Measurements from ENCODE around the gene ARHGAP27. TPM values are rescaled to one million over a fixed set of nuclear protein-coding genes. Genes with fewer than 3 reads are reported as not detected.
"Not testable (repeated sequence)": the region's sequence is repeated elsewhere in the genome, so short reads cannot be mapped to it uniquely, and the experiment has no call there.

ARHGAP27 gene, protein sequence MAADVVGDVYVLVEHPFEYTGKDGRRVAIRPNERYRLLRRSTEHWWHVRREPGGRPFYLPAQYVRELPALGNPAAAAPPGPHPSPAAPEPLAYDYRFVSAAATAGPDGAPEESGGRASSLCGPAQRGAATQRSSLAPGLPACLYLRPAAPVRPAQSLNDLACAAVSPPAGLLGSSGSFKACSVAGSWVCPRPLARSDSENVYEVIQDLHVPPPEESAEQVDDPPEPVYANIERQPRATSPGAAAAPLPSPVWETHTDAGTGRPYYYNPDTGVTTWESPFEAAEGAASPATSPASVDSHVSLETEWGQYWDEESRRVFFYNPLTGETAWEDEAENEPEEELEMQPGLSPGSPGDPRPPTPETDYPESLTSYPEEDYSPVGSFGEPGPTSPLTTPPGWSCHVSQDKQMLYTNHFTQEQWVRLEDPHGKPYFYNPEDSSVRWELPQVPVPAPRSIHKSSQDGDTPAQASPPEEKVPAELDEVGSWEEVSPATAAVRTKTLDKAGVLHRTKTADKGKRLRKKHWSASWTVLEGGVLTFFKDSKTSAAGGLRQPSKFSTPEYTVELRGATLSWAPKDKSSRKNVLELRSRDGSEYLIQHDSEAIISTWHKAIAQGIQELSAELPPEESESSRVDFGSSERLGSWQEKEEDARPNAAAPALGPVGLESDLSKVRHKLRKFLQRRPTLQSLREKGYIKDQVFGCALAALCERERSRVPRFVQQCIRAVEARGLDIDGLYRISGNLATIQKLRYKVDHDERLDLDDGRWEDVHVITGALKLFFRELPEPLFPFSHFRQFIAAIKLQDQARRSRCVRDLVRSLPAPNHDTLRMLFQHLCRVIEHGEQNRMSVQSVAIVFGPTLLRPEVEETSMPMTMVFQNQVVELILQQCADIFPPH
- 100 to 1,000 TPM in 3 of 4 donors, 10 to 100 TPM in 1; 65.2 to 132 (median 116) TPM for polyA plus RNA-seq
- long read RNA-seq, donor 1: 0 reads
- long read RNA-seq, donor 2, partial matches to known transcripts: 5 of 6 reads
- long read RNA-seq, donor 2, other reads (novel, unspliced or antisense): 0 of 6 reads
- long read RNA-seq, donor 3, partial matches to known transcripts: 0 of 5 reads
- long read RNA-seq, donor 3, other reads (novel, unspliced or antisense): 0 of 5 reads
- long read RNA-seq, donor 4, partial matches to known transcripts: 0 of 1 reads
- long read RNA-seq, donor 4, other reads (novel, unspliced or antisense): 0 of 1 reads
- long read RNA-seq, donor 5, partial matches to known transcripts: 0 of 2 reads
- long read RNA-seq, donor 5, other reads (novel, unspliced or antisense): 0 of 2 reads
- long read RNA-seq, donor 6, partial matches to known transcripts: 5 of 9 reads
- long read RNA-seq, donor 6, other reads (novel, unspliced or antisense): 0 of 9 reads
- long read RNA-seq, donor 7: 0 reads
- long read RNA-seq, donor 8: 0 reads
- long read RNA-seq, donor 9, partial matches to known transcripts: 5 of 7 reads
- long read RNA-seq, donor 9, other reads (novel, unspliced or antisense): 0 of 7 reads
- long read RNA-seq, donor 10, partial matches to known transcripts: 17 of 17 reads
- long read RNA-seq, donor 10, other reads (novel, unspliced or antisense): 0 of 17 reads

- FAIRE-seq: no peak
- peaks cover 2 to 45% (median 4%) of the 10 kb centered on the region in 3 donors for H3K4me1 ChIP-seq (ENCODE audit: control insufficient read depth in 3 of 3, insufficient read depth in 2 of 3, low read depth in 1 of 3, low read length in 2 of 3)
- peak within 1 kb of the TSS in 2 of 3 donors; percentile 32 to 84 for H3K27ac ChIP-seq (ENCODE audit: low read depth in 1 of 3, low read length in 2 of 3)
- 2 to 5% (median 2%) methylated on average over 31 to 66 of the region's 66 CpGs for WGBS, 3 donors
- peak within 1 kb of the TSS; percentile 45 to 51 (median 46) for H3K4me3 ChIP-seq (ENCODE audit: low read depth in 1 of 3, low read length in 3 of 3)
- DNase-seq: peak; percentile 39 to 66
- H3K9me3 ChIP-seq (ENCODE audit: control insufficient read depth in 2 of 2, insufficient read depth in 1 of 2, low read depth in 1 of 2, low read length in 1 of 2): no peaks in the 10 kb centered on the region
- peaks cover 0 to 47% (median 2%) of the 10 kb centered on the region in 3 donors for H3K27me3 ChIP-seq (ENCODE audit: control insufficient read depth in 3 of 3, insufficient read depth in 3 of 3, low read length in 3 of 3)
- H3K36me3 ChIP-seq (ENCODE audit: control insufficient read depth in 3 of 3, insufficient read depth in 2 of 3, low read depth in 1 of 3, low read length in 3 of 3): peaks cover 0 to 29% (median 1%) of the 10 kb centered on the region in 3 donors
Observed at GRCh38 chr17:45432405-45433158, at the start of gene ARHGAP27. TSS of gene ARHGAP27 (minus strand) at chr17:45432870. CDS start at chr17:45430279, 2,591 bp downstream.

DNA sequence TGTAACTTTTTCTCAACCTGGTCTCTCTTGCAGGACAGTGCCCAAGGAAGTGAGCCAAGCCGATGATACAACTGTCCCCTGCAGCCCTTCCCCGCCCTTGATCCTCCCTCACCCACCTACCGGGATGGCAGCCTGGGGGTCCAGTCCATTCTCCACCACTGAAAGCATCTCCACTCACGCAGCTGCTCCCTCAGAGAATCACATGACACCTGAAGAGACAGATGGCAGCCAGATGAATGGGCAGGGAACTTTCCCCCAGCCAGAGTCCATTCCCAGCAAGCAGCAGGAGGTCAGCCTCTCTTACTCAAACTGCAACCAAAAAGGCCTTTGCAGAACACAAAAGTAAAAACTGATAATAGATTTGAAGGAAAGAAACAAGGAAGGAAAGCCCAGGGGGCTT, 49.6 kb upstream of the ARHGAP27 start:
- H3K27me3 ChIP-seq (ENCODE audit: control insufficient read depth in 3 of 3, insufficient read depth in 3 of 3, low read length in 3 of 3); DNase-seq; H3K9me3 ChIP-seq (ENCODE audit: control insufficient read depth in 2 of 2, insufficient read depth in 1 of 2, low read depth in 1 of 2, low read length in 1 of 2); FAIRE-seq; H3K4me3 ChIP-seq (ENCODE audit: low read depth in 1 of 3, low read length in 3 of 3): not testable (repeated sequence)
- Histone ChIP-seq H3K4me1 (ENCODE audit: control insufficient read depth in 3 of 3, insufficient read depth in 2 of 3, low read depth in 1 of 3, low read length in 2 of 3) (peaks cover 0 to 14% (median 0%) of the 10 kb centered on the region in 3 donors), H3K36me3 (ENCODE audit: control insufficient read depth in 3 of 3, insufficient read depth in 2 of 3, low read depth in 1 of 3, low read length in 3 of 3) (peaks cover 0 to 10% (median 7%) of the 10 kb centered on the region in 3 donors), H3K27ac (ENCODE audit: low read depth in 1 of 3, low read length in 2 of 3) (peak overlapping the region in 1 of 3 donors; percentile 33)
- 93 to 100% methylated on average over 2 to 4 of the region's 4 CpGs; no CpG with 5 or more reads in 1 of the 3 donors for WGBS, 3 donors

GRCh38 chr17:45475436-45475835, 42.8 kb upstream of the ARHGAP27 start:
- H3K4me3 ChIP-seq (ENCODE audit: low read depth in 1 of 3, low read length in 3 of 3); H3K4me1 ChIP-seq (ENCODE audit: control insufficient read depth in 3 of 3, insufficient read depth in 2 of 3, low read depth in 1 of 3, low read length in 2 of 3); DNase-seq; FAIRE-seq; H3K27me3 ChIP-seq (ENCODE audit: control insufficient read depth in 3 of 3, insufficient read depth in 3 of 3, low read length in 3 of 3); H3K27ac ChIP-seq (ENCODE audit: low read depth in 1 of 3, low read length in 2 of 3); H3K9me3 ChIP-seq (ENCODE audit: control insufficient read depth in 2 of 2, insufficient read depth in 1 of 2, low read depth in 1 of 2, low read length in 1 of 2): not testable (repeated sequence)
- peaks cover 0 to 25% (median 9%) of the 10 kb centered on the region in 3 donors for H3K36me3 ChIP-seq (ENCODE audit: control insufficient read depth in 3 of 3, insufficient read depth in 2 of 3, low read depth in 1 of 3, low read length in 3 of 3)
- WGBS, 3 donors: 96 to 97% (median 97%) methylated on average over 14 of the region's 14 CpGs

DNA sequence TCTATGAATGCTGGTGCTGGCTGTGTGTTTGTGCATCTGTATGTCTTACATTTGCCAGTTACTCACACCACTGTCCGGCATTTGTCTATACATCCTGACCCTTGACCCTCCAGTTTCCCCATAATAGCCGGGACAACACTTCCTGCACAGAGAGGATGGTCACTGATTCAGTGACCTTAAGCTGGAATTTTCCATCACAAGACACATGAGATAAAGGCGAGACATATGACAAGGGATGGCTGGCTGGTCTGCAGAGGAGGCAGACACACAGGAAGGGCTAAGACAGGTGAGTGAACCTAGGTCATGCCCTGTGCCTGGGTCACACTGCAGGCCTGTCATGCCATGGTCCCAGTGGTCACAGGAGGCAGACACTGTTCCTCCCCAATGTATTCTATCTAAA, 39.6 kb upstream of the ARHGAP27 start:
- not testable (repeated sequence) for H3K4me3 ChIP-seq (ENCODE audit: low read depth in 1 of 3, low read length in 3 of 3); H3K27ac ChIP-seq (ENCODE audit: low read depth in 1 of 3, low read length in 2 of 3); H3K9me3 ChIP-seq (ENCODE audit: control insufficient read depth in 2 of 2, insufficient read depth in 1 of 2, low read depth in 1 of 2, low read length in 1 of 2); H3K27me3 ChIP-seq (ENCODE audit: control insufficient read depth in 3 of 3, insufficient read depth in 3 of 3, low read length in 3 of 3); DNase-seq; H3K4me1 ChIP-seq (ENCODE audit: control insufficient read depth in 3 of 3, insufficient read depth in 2 of 3, low read depth in 1 of 3, low read length in 2 of 3); FAIRE-seq
- peaks cover 0 to 22% (median 2%) of the 10 kb centered on the region in 3 donors for H3K36me3 ChIP-seq (ENCODE audit: control insufficient read depth in 3 of 3, insufficient read depth in 2 of 3, low read depth in 1 of 3, low read length in 3 of 3)
- 64 to 83% (median 82%) methylated on average over 3 of the region's 3 CpGs for WGBS, 3 donors

GRCh38 chr17:45469204-45469563, 36.5 kb upstream of the ARHGAP27 start:
- H3K36me3 ChIP-seq (ENCODE audit: control insufficient read depth in 3 of 3, insufficient read depth in 2 of 3, low read depth in 1 of 3, low read length in 3 of 3): peaks cover 0 to 12% (median 0%) of the 10 kb centered on the region in 3 donors
- not testable (repeated sequence) for H3K27ac ChIP-seq (ENCODE audit: low read depth in 1 of 3, low read length in 2 of 3); H3K9me3 ChIP-seq (ENCODE audit: control insufficient read depth in 2 of 2, insufficient read depth in 1 of 2, low read depth in 1 of 2, low read length in 1 of 2); H3K4me3 ChIP-seq (ENCODE audit: low read depth in 1 of 3, low read length in 3 of 3); H3K4me1 ChIP-seq (ENCODE audit: control insufficient read depth in 3 of 3, insufficient read depth in 2 of 3, low read depth in 1 of 3, low read length in 2 of 3); FAIRE-seq; DNase-seq; H3K27me3 ChIP-seq (ENCODE audit: control insufficient read depth in 3 of 3, insufficient read depth in 3 of 3, low read length in 3 of 3)
- 57 to 70% (median 58%) methylated on average over 4 of the region's 4 CpGs for WGBS, 3 donors

DNA sequence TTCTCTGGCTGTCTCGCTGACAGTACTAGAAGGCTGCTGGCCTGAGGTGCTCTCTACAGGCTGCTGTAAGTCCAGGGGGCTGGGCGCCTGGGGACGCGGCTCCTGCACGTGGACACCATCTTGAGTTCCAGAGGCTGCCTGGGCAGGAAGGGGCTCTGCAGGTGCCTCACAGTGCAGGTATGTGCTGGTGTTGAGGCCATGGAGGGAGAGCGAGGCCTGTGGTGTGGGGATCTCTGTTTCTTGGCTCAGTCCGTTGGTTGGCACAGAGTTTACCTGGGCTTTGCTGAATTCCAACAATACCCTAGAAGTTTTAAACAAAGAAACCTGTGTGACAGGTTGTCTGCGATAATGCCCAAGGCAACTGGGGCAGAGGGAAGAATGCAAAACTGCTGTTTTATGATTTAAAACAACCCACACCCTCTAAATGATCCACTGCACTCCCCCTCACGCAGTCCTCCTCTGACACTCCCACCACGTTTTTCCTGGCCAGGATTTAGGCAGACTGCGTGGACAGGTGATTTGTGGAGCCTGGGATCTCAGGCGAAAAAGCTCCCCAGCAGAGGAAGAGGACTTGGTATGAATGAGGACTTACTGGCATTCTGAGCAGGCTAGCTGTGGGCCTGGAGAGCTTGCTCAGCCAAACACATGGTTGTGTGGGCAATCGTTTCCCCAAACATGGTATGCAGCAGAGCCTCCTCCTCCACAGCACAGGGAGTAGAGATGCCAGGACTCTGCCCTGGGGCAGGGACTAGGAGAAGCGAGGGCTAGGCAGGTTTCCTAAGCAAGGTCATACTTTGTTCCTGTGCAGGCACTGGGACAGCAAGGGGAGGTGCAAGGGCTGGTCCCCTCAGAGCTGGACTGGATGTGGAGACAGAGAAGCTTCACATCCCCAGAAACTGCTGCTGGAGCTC, 35.9 kb upstream of the ARHGAP27 start:
- H3K27me3 ChIP-seq (ENCODE audit: control insufficient read depth in 3 of 3, insufficient read depth in 3 of 3, low read length in 3 of 3); H3K27ac ChIP-seq (ENCODE audit: low read depth in 1 of 3, low read length in 2 of 3); DNase-seq; H3K4me1 ChIP-seq (ENCODE audit: control insufficient read depth in 3 of 3, insufficient read depth in 2 of 3, low read depth in 1 of 3, low read length in 2 of 3); H3K4me3 ChIP-seq (ENCODE audit: low read depth in 1 of 3, low read length in 3 of 3); H3K9me3 ChIP-seq (ENCODE audit: control insufficient read depth in 2 of 2, insufficient read depth in 1 of 2, low read depth in 1 of 2, low read length in 1 of 2); FAIRE-seq: not testable (repeated sequence)
- peaks cover 0 to 12% (median 0%) of the 10 kb centered on the region in 3 donors for H3K36me3 ChIP-seq (ENCODE audit: control insufficient read depth in 3 of 3, insufficient read depth in 2 of 3, low read depth in 1 of 3, low read length in 3 of 3)
- 89 to 92% (median 91%) methylated on average over 11 to 14 of the region's 14 CpGs for WGBS, 3 donors
